Activated CD4-positive, alpha-beta T cell treated with anti-CD3 and anti-CD28 coated beads, Interleukin-2, amount 10 ng/mL, durations not matched to agents 24 days and 14 days (primary cell): ENCODE measurements around the gene MOXD1. TPM values are rescaled to one million over a fixed set of nuclear protein-coding genes. Genes with fewer than 3 reads are reported as not detected.
"Not testable (repeated sequence)": the region's sequence is repeated elsewhere in the genome, so short reads cannot be mapped to it uniquely, and the experiment has no call there.

Experiments used
- DNase-seq: peaks from one replicate; pipeline ENCODE4 v3.0.0; 2022
- H3K27ac Mint-ChIP-seq: one replicate; pipeline ENCODE4 v1.8.0; 2022; ENCODE audit warnings: mild to moderate bottlenecking, mixed read lengths
- H3K27me3 Mint-ChIP-seq: one replicate; pipeline ENCODE4 v1.8.0; 2022; ENCODE audit warnings: mixed read lengths
- H3K36me3 Mint-ChIP-seq: one replicate; pipeline ENCODE4 v1.8.0; 2022; ENCODE audit warnings: low read depth, mild to moderate bottlenecking, mixed read lengths
- H3K4me1 Mint-ChIP-seq: one replicate; pipeline ENCODE4 v1.8.0; 2021; ENCODE audit warnings: mixed read lengths
- H3K4me3 Mint-ChIP-seq: one replicate; pipeline ENCODE4 v1.8.0; 2022; ENCODE audit warnings: mild to moderate bottlenecking, moderate library complexity, mixed read lengths
- H3K9me3 Mint-ChIP-seq: one replicate; pipeline ENCODE4 v1.8.0; 2021; ENCODE audit warnings: mixed read lengths
- intact Hi-C: fragments of 100-400 bp; cut with micrococcal nuclease; formaldehyde crosslinking; loops from one replicate; pipeline ENCODE4 v1.15.1; 2023
- total RNA-seq: library from RNA; stranded (reverse); gene quantifications from 2 replicates; pipeline ENCODE4 v1.2.3, GENCODE V29; 2022

MOXD1 gene
- total RNA-seq, 1 donor from 2014 or later, result not detected

- Mint-ChIP-seq H3K9me3 (no peaks in the 10 kb centered on the region), H3K4me3 (no peak overlapping the region), H3K4me1 (no peaks in the 10 kb centered on the region), H3K36me3 (no peaks in the 10 kb centered on the region), H3K27ac (no peak overlapping the region), H3K27me3 (peaks cover 4% of the 10 kb centered on the region)
- peak; percentile 27 for DNase-seq
- intact Hi-C loops, result no loop called here
Observed at GRCh38 chr6:132270726-132271402, 130.4 kb downstream of the MOXD1 start.

GRCh38 chr6:132268666-132269065, 132.6 kb downstream of the MOXD1 start:
- H3K4me3 Mint-ChIP-seq, H3K27me3 Mint-ChIP-seq, H3K9me3 Mint-ChIP-seq, intact Hi-C loops, H3K27ac Mint-ChIP-seq, DNase-seq, H3K4me1 Mint-ChIP-seq, H3K36me3 Mint-ChIP-seq: not testable (repeated sequence)

GRCh38 chr6:132268209-132268608, 133.1 kb downstream of the MOXD1 start:
- Mint-ChIP-seq H3K9me3 (no peaks in the 10 kb centered on the region), H3K27me3 (peaks cover 4% of the 10 kb centered on the region), H3K36me3 (no peaks in the 10 kb centered on the region), H3K4me1 (no peaks in the 10 kb centered on the region), H3K4me3 (no peak overlapping the region), H3K27ac (no peak overlapping the region)
- DNase-seq, result no peak
- intact Hi-C loops, result no loop called here

- intact Hi-C loops, result no loop called here
- Mint-ChIP-seq H3K9me3 (no peaks in the 10 kb centered on the region), H3K27ac (no peak overlapping the region), H3K4me3 (no peak overlapping the region), H3K36me3 (no peaks in the 10 kb centered on the region), H3K4me1 (no peaks in the 10 kb centered on the region), H3K27me3 (peaks cover 3% of the 10 kb centered on the region)
- DNase-seq, result no peak
Observed at GRCh38 chr6:132265451-132266097, 135.7 kb downstream of the MOXD1 start.

GRCh38 chr6:132264021-132264500, 137.2 kb downstream of the MOXD1 start:
- intact Hi-C loops, result no loop called here
- H3K27ac Mint-ChIP-seq, result no peak overlapping the region
- H3K9me3 Mint-ChIP-seq, result no peaks in the 10 kb centered on the region
- H3K27me3 Mint-ChIP-seq, result peaks cover 5% of the 10 kb centered on the region
- no peak overlapping the region for H3K4me3 Mint-ChIP-seq
- no peaks in the 10 kb centered on the region for H3K4me1 Mint-ChIP-seq
- H3K36me3 Mint-ChIP-seq, result no peaks in the 10 kb centered on the region
- DNase-seq, result no peak

GRCh38 chr6:132261354-132261753, 139.9 kb downstream of the MOXD1 start:
- DNase-seq, result no peak
- Mint-ChIP-seq H3K4me3 (no peak overlapping the region), H3K27me3 (peaks cover 5% of the 10 kb centered on the region), H3K36me3 (no peaks in the 10 kb centered on the region), H3K9me3 (no peaks in the 10 kb centered on the region), H3K27ac (no peak overlapping the region), H3K4me1 (no peaks in the 10 kb centered on the region)
- intact Hi-C loops, result no loop called here

GRCh38 chr6:132259070-132259469, 142.2 kb downstream of the MOXD1 start:
- no peak overlapping the region for H3K4me3 Mint-ChIP-seq
- intact Hi-C loops, result no loop called here
- no peaks in the 10 kb centered on the region for H3K36me3 Mint-ChIP-seq
- DNase-seq, result no peak
- H3K27me3 Mint-ChIP-seq, result peaks cover 8% of the 10 kb centered on the region
- H3K27ac Mint-ChIP-seq, result no peak overlapping the region
- no peaks in the 10 kb centered on the region for H3K4me1 Mint-ChIP-seq
- H3K9me3 Mint-ChIP-seq, result no peaks in the 10 kb centered on the region

GRCh38 chr6:132257561-132257960, 143.7 kb downstream of the MOXD1 start:
- no peak overlapping the region for H3K27ac Mint-ChIP-seq
- intact Hi-C loops, result no loop called here
- no peaks in the 10 kb centered on the region for H3K9me3 Mint-ChIP-seq

GRCh38 chr6:132256457-132256856, 144.8 kb downstream of the MOXD1 start:
- no peaks in the 10 kb centered on the region for H3K4me1 Mint-ChIP-seq
- no peak for DNase-seq
- intact Hi-C loops, result no loop called here
- peaks cover 4% of the 10 kb centered on the region for H3K27me3 Mint-ChIP-seq
- H3K4me3 Mint-ChIP-seq, result no peak overlapping the region
- H3K27ac Mint-ChIP-seq, result no peak overlapping the region
- H3K9me3 Mint-ChIP-seq, result no peaks in the 10 kb centered on the region
- H3K36me3 Mint-ChIP-seq, result no peaks in the 10 kb centered on the region

More at GRCh38 chr6:132257561-132257960, 143.7 kb downstream of the MOXD1 start:
- peak; percentile 12 for DNase-seq
- no peak overlapping the region for H3K4me3 Mint-ChIP-seq
- H3K4me1 Mint-ChIP-seq, result no peaks in the 10 kb centered on the region
- peaks cover 6% of the 10 kb centered on the region for H3K27me3 Mint-ChIP-seq
- H3K36me3 Mint-ChIP-seq, result no peaks in the 10 kb centered on the region

GRCh38 chr6:132253906-132254305, 147.4 kb downstream of the MOXD1 start:
- no peak overlapping the region for H3K27ac Mint-ChIP-seq
- intact Hi-C loops, result no loop called here
- H3K36me3 Mint-ChIP-seq, result no peaks in the 10 kb centered on the region
- peaks cover 3% of the 10 kb centered on the region for H3K27me3 Mint-ChIP-seq
- H3K9me3 Mint-ChIP-seq, result no peaks in the 10 kb centered on the region
- no peak overlapping the region for H3K4me3 Mint-ChIP-seq
- DNase-seq, result no peak
- no peaks in the 10 kb centered on the region for H3K4me1 Mint-ChIP-seq

GRCh38 chr6:132253211-132253610, 148.1 kb downstream of the MOXD1 start:
- Mint-ChIP-seq H3K36me3 (no peaks in the 10 kb centered on the region), H3K9me3 (no peaks in the 10 kb centered on the region), H3K27me3 (peaks cover 3% of the 10 kb centered on the region), H3K27ac (no peak overlapping the region), H3K4me1 (no peaks in the 10 kb centered on the region), H3K4me3 (no peak overlapping the region)
- no peak for DNase-seq
- intact Hi-C loops, result no loop called here

- no peaks in the 10 kb centered on the region for H3K9me3 Mint-ChIP-seq
- no peak for DNase-seq
- intact Hi-C loops, result no loop called here
- H3K4me3 Mint-ChIP-seq, result no peak overlapping the region
- peaks cover 3% of the 10 kb centered on the region for H3K27me3 Mint-ChIP-seq
- H3K27ac Mint-ChIP-seq, result no peak overlapping the region
- no peaks in the 10 kb centered on the region for H3K4me1 Mint-ChIP-seq
- H3K36me3 Mint-ChIP-seq, result no peaks in the 10 kb centered on the region
Observed at GRCh38 chr6:132252113-132252512, 149.2 kb downstream of the MOXD1 start.

- intact Hi-C loops, result no loop called here
- DNase-seq, result no peak
- H3K9me3 Mint-ChIP-seq, result no peaks in the 10 kb centered on the region
- H3K4me1 Mint-ChIP-seq, result no peaks in the 10 kb centered on the region
- no peaks in the 10 kb centered on the region for H3K36me3 Mint-ChIP-seq
- H3K4me3 Mint-ChIP-seq, result no peak overlapping the region
- peaks cover 3% of the 10 kb centered on the region for H3K27me3 Mint-ChIP-seq
- no peak overlapping the region for H3K27ac Mint-ChIP-seq
Observed at GRCh38 chr6:132251711-132252110, 149.6 kb downstream of the MOXD1 start.

GRCh38 chr6:132247381-132248159, 153.7 kb downstream of the MOXD1 start:
- Mint-ChIP-seq H3K36me3 (no peaks in the 10 kb centered on the region), H3K27me3 (no peaks in the 10 kb centered on the region)

More at GRCh38 chr6:132247381-132248159, 153.7 kb downstream of the MOXD1 start:
- Mint-ChIP-seq H3K4me1 (no peaks in the 10 kb centered on the region), H3K4me3 (no peak overlapping the region), H3K27ac (no peak overlapping the region), H3K9me3 (no peaks in the 10 kb centered on the region)
- DNase-seq, result no peak
- intact Hi-C loops, result no loop called here
